T-helper 17 cell (primary cell): ENCODE measurements around the gene GRAMD1B. TPM values are rescaled to one million over a fixed set of nuclear protein-coding genes. Genes with fewer than 3 reads are reported as not detected.
A peak's percentile ranks its signal among the peaks of the same experiment; 100 is the strongest.
"Not testable (repeated sequence)": the region's sequence is repeated elsewhere in the genome, so short reads cannot be mapped to it uniquely, and the experiment has no call there.

Experiments
- ATAC-seq: fragments of 150-1000 bp; cut with Tn5 transposase; 2 replicates; pipeline ENCODE4 v1.10.0; 2021; ENCODE audit warnings: mild to moderate bottlenecking, moderate library complexity
- DNase-seq, 3 donors: peaks; one replicate each; pipeline versions ENCODE4 v3.0.0 to v3.0.0-alpha.2; 2020 to 2021
- H3K9me3 ChIP-seq: one replicate; pipeline ENCODE4 v1.7.0; 2013; ENCODE audit warnings: low read length, mild to moderate bottlenecking; ENCODE audit not compliant: control insufficient read depth, poor library complexity, severe bottlenecking
- H3K27ac Mint-ChIP-seq: one replicate; pipeline ENCODE4 v1.8.0; 2022; ENCODE audit warnings: mild to moderate bottlenecking, moderate library complexity, mixed read lengths
- H3K27me3 Mint-ChIP-seq: one replicate; pipeline ENCODE4 v1.8.0; 2022; ENCODE audit warnings: mixed read lengths
- H3K36me3 Mint-ChIP-seq: one replicate; pipeline ENCODE4 v1.8.0; 2022; ENCODE audit warnings: low read depth, mixed read lengths
- H3K4me1 Mint-ChIP-seq: one replicate; pipeline ENCODE4 v1.8.0; 2022; ENCODE audit warnings: mild to moderate bottlenecking, mixed read lengths
- H3K4me3 Mint-ChIP-seq: one replicate; pipeline ENCODE4 v1.8.0; 2022; ENCODE audit warnings: mild to moderate bottlenecking, moderate library complexity, mixed read lengths
- total RNA-seq, 4 donors: library from RNA in 2 of 4; stranded (reverse) in 2 of 4; gene quantifications; one replicate each; pipeline ENCODE4 v1.2.3 and lab custom pipeline; 2022 to 2026

Gene GRAMD1B
- total RNA-seq, 2 donors from 2014 or later, result 25.1 to 33.1 TPM

DNA sequence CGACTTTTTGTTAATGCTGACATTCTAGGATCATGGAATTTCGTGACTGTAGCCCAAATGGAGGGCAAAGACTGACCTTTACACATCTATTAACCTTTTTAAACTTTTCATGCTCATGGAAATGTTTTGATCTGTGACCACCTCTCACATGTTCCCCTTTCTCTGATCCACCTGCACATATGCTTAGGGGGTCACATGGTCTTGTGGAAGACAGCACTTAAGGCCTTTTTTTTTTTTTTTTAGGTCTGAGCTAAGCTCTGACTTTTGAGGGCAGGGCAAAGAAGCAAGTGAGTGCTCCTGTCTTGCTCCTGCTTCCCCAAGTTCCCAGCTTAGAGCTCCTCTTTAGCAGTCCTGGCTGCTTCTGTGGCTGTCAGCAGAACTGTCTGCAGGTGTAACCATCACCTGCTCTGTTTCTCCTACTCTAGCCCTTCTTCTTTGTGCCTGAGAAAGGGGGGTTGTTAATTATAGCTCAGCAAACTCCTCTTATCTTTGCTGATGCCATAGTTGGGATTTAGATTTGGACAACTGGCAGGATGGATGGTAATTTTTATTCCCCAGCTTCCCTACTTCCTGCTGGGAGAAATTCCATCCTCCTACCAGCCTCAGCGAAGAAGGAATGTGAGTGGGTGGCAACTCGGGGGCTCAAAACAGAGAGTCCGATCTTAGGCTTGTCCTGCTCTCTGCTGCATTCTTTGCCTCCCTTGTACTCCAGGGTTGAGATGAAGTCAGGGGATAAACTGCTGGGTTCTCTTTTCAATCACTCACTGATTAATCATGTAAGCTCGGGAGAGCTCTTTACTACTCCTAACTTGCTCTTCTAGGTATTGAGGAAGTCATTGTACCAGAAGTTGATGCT, 64.4 kb downstream of the GRAMD1B start:
- no peak overlapping the region for H3K27ac Mint-ChIP-seq

DNA sequence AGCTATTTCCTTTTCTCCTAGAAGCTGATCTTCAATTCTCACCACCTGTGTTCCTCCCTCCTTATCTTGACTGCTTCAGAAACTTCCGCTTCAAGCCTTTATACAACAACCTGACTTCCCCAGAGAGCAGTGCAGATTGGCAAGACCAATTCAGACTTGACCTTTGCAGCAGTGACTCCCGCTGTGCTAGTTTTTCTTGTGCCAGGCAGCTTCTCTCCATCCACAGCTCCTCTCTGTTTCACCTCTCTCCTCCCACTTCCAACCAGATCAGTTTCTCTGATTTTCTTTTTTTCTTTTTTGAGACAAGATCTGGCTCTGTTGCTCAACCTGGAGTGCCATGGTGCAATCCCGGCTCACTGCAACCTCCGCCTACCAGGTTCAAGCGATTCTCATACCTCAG, 74.3 kb downstream of the GRAMD1B start:
- no peak overlapping the region for H3K27ac Mint-ChIP-seq
- DNase-seq (no peak), ATAC-seq (no peak)
- H3K4me1 Mint-ChIP-seq, result peaks cover 36% of the 10 kb centered on the region
- H3K9me3 ChIP-seq, result no peaks in the 10 kb centered on the region
- H3K4me3 Mint-ChIP-seq, result no peak overlapping the region
- H3K27me3 Mint-ChIP-seq, result no peaks in the 10 kb centered on the region
- H3K36me3 Mint-ChIP-seq, result peaks cover 3% of the 10 kb centered on the region

More for the DNA sequence above, 64.4 kb downstream of the GRAMD1B start:
- Mint-ChIP-seq H3K27me3 (no peaks in the 10 kb centered on the region), H3K36me3 (no peaks in the 10 kb centered on the region), H3K4me1 (peaks cover 16% of the 10 kb centered on the region), H3K4me3 (no peak overlapping the region)
- no peak for ATAC-seq
- DNase-seq, result no peak
- H3K9me3 ChIP-seq, result no peaks in the 10 kb centered on the region

DNA sequence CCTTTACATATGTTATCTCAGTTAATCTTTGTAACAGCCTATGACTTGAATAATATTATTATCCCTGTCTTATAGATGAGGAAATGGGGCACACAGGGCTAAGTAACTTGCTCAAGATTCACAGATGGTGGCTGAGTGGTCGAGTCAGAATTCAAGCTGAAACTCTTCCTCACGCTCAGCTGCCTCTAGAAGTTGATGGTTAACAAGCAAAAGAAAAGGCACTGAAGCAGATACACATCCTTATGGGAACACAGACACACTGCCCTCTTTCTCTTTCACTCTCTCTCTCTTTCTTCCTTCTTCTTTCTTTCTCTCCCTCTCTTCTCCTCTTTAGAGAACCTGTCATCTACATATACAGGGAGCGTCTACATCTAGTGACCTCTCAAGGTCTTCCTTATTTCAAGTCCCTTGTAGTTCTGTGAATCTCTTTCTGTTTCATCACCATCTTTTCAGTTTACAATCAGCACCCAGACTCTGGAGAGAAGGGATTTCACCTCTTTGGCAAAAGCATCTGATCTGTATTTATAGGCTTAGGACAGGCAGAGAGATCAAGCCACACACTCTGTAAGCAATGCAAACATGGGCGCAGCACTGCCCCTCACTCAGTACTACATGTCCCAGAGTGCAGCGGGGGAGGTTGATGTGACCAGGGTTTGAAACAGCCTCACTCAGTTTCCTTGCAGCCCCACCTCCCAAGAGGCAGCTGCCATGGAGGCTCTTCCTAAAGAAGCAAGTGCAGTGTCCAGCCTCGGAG, 75.7 kb downstream of the GRAMD1B start:
- no peaks in the 10 kb centered on the region for H3K9me3 ChIP-seq
- H3K27me3 Mint-ChIP-seq, result no peaks in the 10 kb centered on the region
- DNase-seq (no peak), ATAC-seq (no peak)
- peaks cover 3% of the 10 kb centered on the region for H3K36me3 Mint-ChIP-seq
- no peak overlapping the region for H3K4me3 Mint-ChIP-seq
- H3K4me1 Mint-ChIP-seq, result peaks cover 39% of the 10 kb centered on the region
- H3K27ac Mint-ChIP-seq, result peak overlapping the region; percentile 78

DNA sequence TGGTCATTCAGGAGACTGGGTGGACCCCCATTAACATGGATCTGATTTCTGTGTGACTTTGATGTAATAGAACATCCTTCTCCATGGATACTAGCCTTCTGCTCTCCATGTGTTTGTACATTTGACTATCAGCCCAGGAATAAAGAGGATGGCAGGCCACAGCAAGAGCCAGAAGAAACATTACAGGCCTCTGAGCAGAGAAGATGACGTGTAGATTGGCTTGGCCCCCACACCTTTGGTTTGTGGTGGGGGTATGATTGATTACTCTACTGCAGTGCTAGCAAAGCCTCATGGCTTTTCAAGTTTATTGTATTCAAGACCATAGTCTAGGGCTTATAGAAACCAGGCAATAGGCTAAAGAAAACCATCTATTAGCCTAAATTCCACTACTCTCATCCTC, 77.0 kb downstream of the GRAMD1B start:
- H3K9me3 ChIP-seq, result no peaks in the 10 kb centered on the region
- H3K36me3 Mint-ChIP-seq, result peaks cover 3% of the 10 kb centered on the region
- H3K4me3 Mint-ChIP-seq, result no peak overlapping the region
- peaks cover 45% of the 10 kb centered on the region for H3K4me1 Mint-ChIP-seq
- ATAC-seq (no peak), DNase-seq (no peak)
- H3K27ac Mint-ChIP-seq, result peak overlapping the region; percentile 1
- no peaks in the 10 kb centered on the region for H3K27me3 Mint-ChIP-seq

DNA sequence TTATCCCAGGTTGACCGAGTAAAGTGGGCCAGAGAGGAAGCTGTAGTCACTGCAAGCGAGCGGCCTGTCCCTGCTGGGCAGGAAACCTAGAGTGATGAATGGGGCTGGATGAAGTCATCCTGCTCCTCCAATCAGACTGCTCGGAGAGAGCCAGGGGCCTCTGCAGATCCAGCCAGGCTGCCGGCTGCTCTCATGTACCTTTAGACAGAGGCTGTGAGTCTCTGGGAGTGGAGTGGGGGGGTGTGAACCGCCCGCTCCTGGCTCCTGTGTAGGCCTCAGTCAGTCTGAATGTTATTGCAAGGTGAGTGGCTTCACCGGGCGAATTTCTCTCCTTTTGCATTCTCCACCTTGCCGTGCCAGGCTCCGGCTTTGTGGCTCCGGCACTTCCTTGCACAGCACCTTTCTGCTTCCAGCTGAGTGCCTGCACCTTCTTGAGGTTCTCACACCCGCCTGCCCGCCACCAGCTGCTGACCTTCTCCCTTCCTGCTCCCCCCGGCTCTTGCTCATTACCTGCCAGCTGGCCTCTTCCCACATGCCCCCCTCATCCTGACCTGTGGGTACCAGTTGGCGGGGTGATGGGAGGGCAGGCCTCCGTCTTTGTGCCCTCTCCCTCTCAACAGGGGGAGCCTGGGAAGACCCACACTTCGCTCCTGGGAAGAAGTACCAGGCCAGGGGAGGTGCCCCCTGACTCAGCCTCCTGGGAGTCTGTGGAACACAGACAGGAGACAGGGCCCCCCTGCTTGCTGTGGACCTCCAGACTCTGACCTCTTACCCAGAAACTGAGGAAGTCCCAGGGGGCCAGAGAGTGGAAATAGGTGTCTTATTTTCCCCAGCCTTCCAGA, 79.9 kb downstream of the GRAMD1B start:
- Mint-ChIP-seq H3K27ac (no peak overlapping the region), H3K4me3 (no peak overlapping the region), H3K4me1 (peaks cover 49% of the 10 kb centered on the region), H3K27me3 (no peaks in the 10 kb centered on the region), H3K36me3 (peaks cover 7% of the 10 kb centered on the region)
- DNase-seq, result no peak
- ATAC-seq, result no peak
- no peaks in the 10 kb centered on the region for H3K9me3 ChIP-seq

DNA sequence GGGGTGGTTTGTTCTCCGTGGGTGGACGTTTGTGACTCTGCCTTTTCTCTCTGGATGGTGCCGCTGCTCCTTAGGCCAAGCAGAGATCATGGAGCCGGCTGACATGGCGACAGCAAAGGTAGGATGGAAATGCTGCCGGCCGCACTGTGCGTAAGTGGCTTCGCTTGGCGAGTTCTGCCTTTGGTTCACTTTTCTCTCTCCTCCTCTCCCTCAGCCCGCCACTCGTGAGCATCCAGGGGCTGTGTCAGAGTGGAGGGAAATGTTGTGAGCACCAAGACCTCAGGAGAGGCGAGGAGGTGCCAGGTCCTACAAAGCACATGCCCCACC, 80.5 kb downstream of the GRAMD1B start:
- no peak for ATAC-seq
- no peaks in the 10 kb centered on the region for H3K9me3 ChIP-seq
- H3K27me3 Mint-ChIP-seq, result no peaks in the 10 kb centered on the region
- DNase-seq, result no peak
- no peak overlapping the region for H3K4me3 Mint-ChIP-seq
- peaks cover 8% of the 10 kb centered on the region for H3K36me3 Mint-ChIP-seq
- H3K27ac Mint-ChIP-seq, result peak overlapping the region; percentile 86
- H3K4me1 Mint-ChIP-seq, result peaks cover 46% of the 10 kb centered on the region

DNA sequence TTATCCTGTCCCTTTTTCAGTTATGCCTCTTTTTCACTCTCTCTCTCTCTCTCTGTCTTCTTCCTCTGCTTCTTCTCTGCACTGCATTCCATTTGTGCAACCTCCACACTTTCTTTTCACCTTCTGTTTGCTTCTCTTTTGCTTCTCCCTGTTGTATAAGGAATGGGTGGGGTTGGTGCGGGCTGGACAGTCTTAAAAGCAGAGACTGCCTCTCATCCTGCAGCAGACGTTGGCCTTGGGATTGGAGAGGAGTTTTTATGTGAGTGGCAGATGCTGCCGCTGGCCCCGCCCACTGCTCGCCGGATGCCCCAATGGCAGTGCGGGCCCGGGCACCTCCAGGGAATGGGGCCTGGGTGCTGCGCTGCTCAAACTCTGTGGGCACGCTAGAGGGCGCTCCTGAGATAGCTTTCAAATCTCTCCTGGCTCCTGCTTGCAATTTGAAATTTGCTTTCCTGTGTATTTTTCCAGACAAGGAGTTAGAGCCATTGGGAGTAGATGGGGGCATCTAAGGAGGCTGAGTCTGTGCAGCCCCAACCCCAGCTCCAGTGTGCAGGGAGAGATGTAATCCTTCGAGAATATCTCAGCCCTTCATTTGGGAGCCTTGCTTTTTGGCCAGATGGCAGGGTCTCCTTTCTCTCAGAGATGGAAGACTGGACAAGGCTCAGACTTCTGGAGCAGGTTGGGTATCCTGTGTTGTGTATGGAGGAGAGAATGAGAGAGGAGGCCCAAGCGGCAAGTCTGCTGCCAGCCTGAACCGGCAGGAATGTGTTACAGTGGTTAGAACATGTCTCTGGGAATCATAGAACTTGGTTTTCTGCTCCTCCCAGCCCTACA, 81.2 kb downstream of the GRAMD1B start:
- H3K4me1 Mint-ChIP-seq, result peaks cover 42% of the 10 kb centered on the region
- H3K36me3 Mint-ChIP-seq, result peaks cover 5% of the 10 kb centered on the region
- peak overlapping the region; percentile 86 for H3K27ac Mint-ChIP-seq
- H3K27me3 Mint-ChIP-seq, result no peaks in the 10 kb centered on the region
- H3K4me3 Mint-ChIP-seq, result peak overlapping the region; percentile 76
- DNase-seq (peak; percentile 35 to 52 (median 51)), ATAC-seq (peak; percentile 99)
- H3K9me3 ChIP-seq, result no peaks in the 10 kb centered on the region

DNA sequence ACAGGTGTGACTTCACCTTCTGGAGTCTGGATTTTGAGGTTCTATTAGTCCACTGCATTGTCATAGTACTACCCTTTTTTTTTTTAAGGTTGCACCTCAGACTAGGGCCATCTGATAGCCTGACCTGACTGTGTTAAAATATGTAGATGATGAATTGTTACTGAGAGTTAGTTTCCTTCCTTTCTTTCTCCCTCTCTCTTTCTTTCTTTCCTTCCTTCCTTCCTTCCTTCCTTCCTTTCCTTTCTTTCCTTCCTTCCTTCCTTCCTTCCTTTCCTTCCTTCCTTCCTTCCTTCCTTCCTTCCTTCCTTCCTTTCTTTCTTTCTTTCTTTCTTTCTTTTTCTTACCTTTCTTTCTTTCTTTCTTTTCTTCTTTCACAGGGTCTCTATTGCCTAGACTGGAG, 83.2 kb downstream of the GRAMD1B start:
- Mint-ChIP-seq H3K4me1 (peaks cover 43% of the 10 kb centered on the region), H3K27ac (peak overlapping the region; percentile 9)
- not testable (repeated sequence) for DNase-seq, H3K27me3 Mint-ChIP-seq, ATAC-seq, H3K4me3 Mint-ChIP-seq, H3K9me3 ChIP-seq, H3K36me3 Mint-ChIP-seq

DNA sequence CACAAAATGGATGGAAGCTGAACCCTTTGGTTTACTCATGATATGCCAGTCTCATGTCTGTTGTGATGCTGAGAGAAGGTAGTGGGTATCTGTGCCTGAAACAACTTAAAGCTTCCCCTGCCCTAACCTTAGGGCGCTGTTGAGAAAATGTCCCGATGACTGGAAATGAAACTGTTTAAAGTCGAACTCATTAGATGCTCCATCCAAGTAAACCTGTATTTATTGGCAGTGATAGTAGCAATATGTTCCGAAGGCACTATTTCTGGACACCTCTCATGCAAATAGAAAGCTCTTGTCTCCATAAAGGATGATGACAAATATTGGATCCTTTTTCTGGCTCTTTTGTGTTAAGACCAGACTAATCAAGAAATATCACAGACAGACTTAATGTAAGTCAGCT, 86.2 kb downstream of the GRAMD1B start:
- H3K9me3 ChIP-seq, result no peaks in the 10 kb centered on the region
- Mint-ChIP-seq H3K27me3 (no peaks in the 10 kb centered on the region), H3K36me3 (peaks cover 5% of the 10 kb centered on the region), H3K27ac (no peak overlapping the region), H3K4me1 (peaks cover 36% of the 10 kb centered on the region), H3K4me3 (no peak overlapping the region)
- no peak for ATAC-seq
- DNase-seq, result no peak

DNA sequence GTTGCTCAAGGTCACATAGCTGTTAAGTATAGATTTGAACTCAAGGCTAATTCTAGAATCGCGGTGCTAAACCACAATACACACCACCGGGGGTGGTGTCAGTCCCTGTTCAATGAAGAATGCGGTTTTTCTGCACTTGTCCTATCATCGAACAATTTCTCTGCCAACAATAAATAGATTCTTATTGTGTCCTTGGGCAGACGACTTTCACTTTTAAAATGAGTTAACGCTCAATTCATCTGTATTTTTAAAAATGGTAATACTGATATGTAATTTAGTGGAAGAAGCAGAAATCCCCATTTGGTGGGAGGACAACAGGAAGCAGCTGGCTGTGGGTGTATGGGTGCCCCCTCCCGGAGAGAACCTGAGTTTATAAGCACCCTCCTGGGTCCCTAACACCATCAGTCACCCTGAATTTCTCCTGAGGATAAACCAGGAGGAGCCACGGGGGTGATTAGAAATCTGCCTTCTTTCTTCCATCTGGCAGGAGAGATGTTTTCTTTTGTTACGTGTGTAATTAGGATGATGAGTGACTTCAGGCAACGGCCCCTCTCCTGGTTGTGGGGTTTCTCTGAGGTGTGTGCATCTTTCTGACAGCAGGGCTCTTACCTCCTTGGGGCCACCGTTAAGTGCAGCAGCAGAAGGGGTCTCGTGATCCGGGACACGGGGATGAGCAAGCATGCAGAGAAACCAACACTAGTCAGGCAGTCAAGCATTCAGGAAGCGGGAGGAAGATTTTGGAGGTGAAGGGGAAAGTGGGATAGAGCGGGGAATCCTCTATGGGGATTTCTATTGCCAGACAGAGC, 87.7 kb downstream of the GRAMD1B start:
- H3K4me3 Mint-ChIP-seq, result peak overlapping the region; percentile 36
- ATAC-seq (no peak), DNase-seq (no peak)
- peaks cover 35% of the 10 kb centered on the region for H3K4me1 Mint-ChIP-seq
- H3K27ac Mint-ChIP-seq, result peak overlapping the region; percentile 77
- H3K36me3 Mint-ChIP-seq, result peaks cover 5% of the 10 kb centered on the region
- H3K27me3 Mint-ChIP-seq, result no peaks in the 10 kb centered on the region
- no peaks in the 10 kb centered on the region for H3K9me3 ChIP-seq

DNA sequence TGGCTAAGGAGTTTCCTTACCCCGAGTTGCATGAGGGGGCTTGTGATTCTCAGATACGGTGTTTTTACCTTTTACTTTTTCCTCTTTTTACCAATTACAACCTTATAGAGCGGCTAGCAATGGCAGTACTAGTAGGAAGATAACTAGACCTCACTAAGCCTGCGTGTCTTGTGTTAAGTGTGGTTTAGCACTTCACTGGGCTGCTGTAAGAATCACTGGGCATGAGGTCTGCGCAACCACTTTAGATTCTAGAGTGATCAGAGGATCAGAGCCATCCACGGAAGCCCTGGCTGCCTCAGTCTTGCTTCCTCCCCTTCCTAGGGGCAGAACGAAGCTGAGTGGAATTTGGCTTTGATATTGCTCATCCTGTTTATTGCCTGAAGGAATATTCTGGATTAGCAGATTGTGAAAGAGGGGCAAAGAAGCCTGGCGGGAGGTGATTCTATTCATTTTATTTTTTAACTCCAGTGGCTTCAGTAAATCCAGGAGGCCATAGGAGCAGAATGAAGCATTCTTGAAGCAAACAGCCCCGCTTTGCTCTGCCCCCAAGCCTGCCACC, 88.5 kb downstream of the GRAMD1B start:
- peaks cover 5% of the 10 kb centered on the region for H3K36me3 Mint-ChIP-seq
- ATAC-seq, result no peak
- H3K27ac Mint-ChIP-seq, result peak overlapping the region; percentile 77
- no peaks in the 10 kb centered on the region for H3K27me3 Mint-ChIP-seq
- no peak overlapping the region for H3K4me3 Mint-ChIP-seq
- peaks cover 31% of the 10 kb centered on the region for H3K4me1 Mint-ChIP-seq
- no peak for DNase-seq
- H3K9me3 ChIP-seq, result no peaks in the 10 kb centered on the region
